H9 (cell line): ENCODE results near the gene CD247. TPM values are rescaled to one million over a fixed set of nuclear protein-coding genes. Genes with fewer than 3 reads are reported as not detected.

Experiments used
- DNase-seq: peaks from one replicate; pipeline ENCODE4 v3.0.0-alpha.2; 2017
- H2AFZ ChIP-seq: one replicate; pipeline ENCODE4 v1.6.1; 2013; ENCODE audit warnings: mild to moderate bottlenecking, low read length, control low read depth, moderate library complexity
- H2AK5ac ChIP-seq: 2 replicates; pipeline ENCODE4 v1.6.1; 2013; ENCODE audit warnings: low read length, control low read depth, mixed read lengths; ENCODE audit not compliant: insufficient read length
- H2BK120ac ChIP-seq: one replicate; pipeline ENCODE4 v1.6.1; 2013; ENCODE audit warnings: low read depth, mild to moderate bottlenecking, low read length, control low read depth, inconsistent platforms; ENCODE audit not compliant: poor library complexity, severe bottlenecking
- H2BK12ac ChIP-seq: 2 replicates; pipeline ENCODE4 v1.6.1; 2013; ENCODE audit warnings: low read length, control low read depth, mixed read lengths, low read depth; ENCODE audit not compliant: insufficient read length
- H2BK15ac ChIP-seq: 2 replicates; pipeline ENCODE4 v1.6.1; 2013; ENCODE audit warnings: low read depth, low read length, control low read depth
- H2BK20ac ChIP-seq: one replicate; pipeline ENCODE4 v1.6.1; 2013; ENCODE audit warnings: low read depth, mild to moderate bottlenecking, low read length, control low read depth, inconsistent platforms; ENCODE audit not compliant: poor library complexity, severe bottlenecking
- H2BK5ac ChIP-seq: 2 replicates; pipeline ENCODE4 v1.6.1; 2013; ENCODE audit warnings: low read length, control low read depth, mixed read lengths; ENCODE audit not compliant: insufficient read length
- H3K14ac ChIP-seq: 2 replicates; pipeline ENCODE4 v1.6.1; 2013; ENCODE audit warnings: low read length, control low read depth; ENCODE audit not compliant: insufficient read depth
- H3K18ac ChIP-seq: 2 replicates; pipeline ENCODE4 v1.6.1; 2013; ENCODE audit warnings: low read depth, mild to moderate bottlenecking, mixed read lengths, low read length, control low read depth; ENCODE audit not compliant: insufficient read length
- H3K23ac ChIP-seq: 2 replicates; pipeline ENCODE4 v1.6.1; 2013; ENCODE audit warnings: low read length, control low read depth, mixed read lengths, low read depth; ENCODE audit not compliant: insufficient read length
- H3K23me2 ChIP-seq: 2 replicates; pipeline ENCODE4 v1.6.1; 2013; ENCODE audit warnings: low read depth, mild to moderate bottlenecking, mixed read lengths, low read length, control low read depth; ENCODE audit not compliant: insufficient read length, poor library complexity, severe bottlenecking
- H3K27ac ChIP-seq: 2 replicates; pipeline ENCODE4 v1.5.1; 2013; ENCODE audit warnings: low read length, control low read depth, mixed read lengths, low read depth; ENCODE audit not compliant: insufficient read length
- H3K27me3 ChIP-seq: 2 replicates; pipeline ENCODE4 v1.6.1; 2013; ENCODE audit warnings: low read length, control low read depth, inconsistent platforms; ENCODE audit not compliant: insufficient read depth
- H3K4ac ChIP-seq: 2 replicates; pipeline ENCODE4 v1.6.1; 2013; ENCODE audit warnings: low read depth, mild to moderate bottlenecking, control low read depth, inconsistent platforms, low read length, moderate library complexity
- H3K4me1 ChIP-seq: 2 replicates; pipeline ENCODE4 v1.6.1; 2013; ENCODE audit warnings: low read length, control low read depth, inconsistent platforms; ENCODE audit not compliant: insufficient read depth
- H3K4me2 ChIP-seq: 2 replicates; pipeline ENCODE4 v1.6.1; 2013; ENCODE audit warnings: low read length, control low read depth, mixed read lengths; ENCODE audit not compliant: insufficient read length, insufficient read depth
- H3K56ac ChIP-seq: 2 replicates; pipeline ENCODE4 v1.6.1; 2013; ENCODE audit warnings: low read depth, mild to moderate bottlenecking, mixed read lengths, low read length, control low read depth; ENCODE audit not compliant: insufficient read length
- H3K79me1 ChIP-seq: 2 replicates; pipeline ENCODE4 v1.6.1; 2013; ENCODE audit warnings: low read depth, mild to moderate bottlenecking, moderate library complexity, low read length, control low read depth, inconsistent platforms; ENCODE audit not compliant: insufficient read depth, poor library complexity, severe bottlenecking
- H3K79me2 ChIP-seq: 2 replicates; pipeline ENCODE4 v1.6.1; 2013; ENCODE audit warnings: low read length, control low read depth, inconsistent platforms; ENCODE audit not compliant: insufficient read depth
- H3K9ac ChIP-seq: 2 replicates; pipeline ENCODE4 v1.6.1; 2013; ENCODE audit warnings: low read length, control low read depth, mixed read lengths; ENCODE audit not compliant: insufficient read length; ENCODE audit errors: extremely low read depth
- H3K9me3 ChIP-seq: one replicate; pipeline ENCODE4 v1.6.1; 2013; ENCODE audit warnings: low read depth, low read length, inconsistent platforms; ENCODE audit not compliant: control insufficient read depth
- H3T11ph ChIP-seq: one replicate; pipeline ENCODE4 v1.6.1; 2013; ENCODE audit warnings: mild to moderate bottlenecking, low read length, control low read depth, inconsistent platforms
- H4K20me1 ChIP-seq: one replicate; pipeline ENCODE4 v1.6.1; 2013; ENCODE audit not compliant: control insufficient read depth, insufficient read length, insufficient read depth
- H4K5ac ChIP-seq: 2 replicates; pipeline ENCODE4 v1.6.1; 2013; ENCODE audit warnings: low read depth, mild to moderate bottlenecking, mixed read lengths, low read length, control low read depth; ENCODE audit not compliant: insufficient read length
- H4K8ac ChIP-seq: replicated peaks from 2 replicates; pipeline ENCODE4 v1.6.1; 2013; ENCODE audit warnings: low read length, control low read depth, mixed read lengths, low read depth; ENCODE audit not compliant: insufficient read length
- H4K91ac ChIP-seq: 2 replicates; pipeline ENCODE4 v1.6.1; 2013; ENCODE audit warnings: low read depth, mild to moderate bottlenecking, moderate library complexity, mixed read lengths, low read length, control low read depth; ENCODE audit not compliant: insufficient read length
- H3K27ac Mint-ChIP-seq, 3 experiments: 2 replicates in 2 of 3; 3 replicates in 1 of 3; pipeline ENCODE4 v1.8.0; 2020 to 2021; ENCODE audit warnings: mixed read lengths in 3 of 3, mild to moderate bottlenecking in 1 of 3, moderate library complexity in 1 of 3
- H3K27me3 Mint-ChIP-seq: 2 replicates; pipeline ENCODE4 v1.8.0; 2021; ENCODE audit warnings: low read depth, mild to moderate bottlenecking, moderate library complexity, mixed read lengths
- H3K36me3 Mint-ChIP-seq, 3 experiments: 2 replicates in 2 of 3; 3 replicates in 1 of 3; pipeline ENCODE4 v1.8.0; 2020 to 2021; ENCODE audit warnings: low read depth in 3 of 3, mixed read lengths in 3 of 3; ENCODE audit not compliant: insufficient read depth in 1 of 3
- H3K4me1 Mint-ChIP-seq, 2 experiments: 2 replicates each; pipeline ENCODE4 v1.8.0; 2020; ENCODE audit warnings: mixed read lengths in 2 of 2
- H3K4me3 Mint-ChIP-seq, 2 experiments: 2 replicates in 1 of 2; 3 replicates in 1 of 2; pipeline ENCODE4 v1.8.0; 2020 to 2021; ENCODE audit warnings: mild to moderate bottlenecking in 2 of 2, mixed read lengths in 2 of 2, moderate library complexity in 1 of 2
- H3K9me3 Mint-ChIP-seq, 2 experiments: 2 replicates in 1 of 2; 3 replicates in 1 of 2; pipeline ENCODE4 v1.8.0; 2020; ENCODE audit warnings: mild to moderate bottlenecking in 2 of 2, mixed read lengths in 2 of 2, moderate library complexity in 1 of 2
- WGBS: extraction: QIAGEN DNeasy Blood & Tissue Kit; methylation state at CpG from one replicate; pipeline ENCODE4 v1.1.7; 2013; ENCODE audit warnings: missing lambda C conversion rate, low lambda C conversion rate, mixed read lengths; ENCODE audit not compliant: insufficient read length; ENCODE audit errors: extremely low coverage; 5-methylcytosine and 5-hydroxymethylcytosine counted together
- total RNA-seq: library from RNA; stranded (reverse); gene quantifications from 2 replicates; pipeline ENCODE4 v1.2.1, GENCODE V29; 2021
- TF ChIP-seq, protein P1 (sequence below): fragments of 200-600 bp; sonication (generic); conservative IDR thresholded peaks from 3 replicates; pipeline ENCODE4 v1.8.0; 2021; ENCODE audit warnings: antibody characterized with exemption, mild to moderate bottlenecking

The CD247 gene
- total RNA-seq, 1 experiment from 2014 or later, result 1.2 TPM

DNA sequence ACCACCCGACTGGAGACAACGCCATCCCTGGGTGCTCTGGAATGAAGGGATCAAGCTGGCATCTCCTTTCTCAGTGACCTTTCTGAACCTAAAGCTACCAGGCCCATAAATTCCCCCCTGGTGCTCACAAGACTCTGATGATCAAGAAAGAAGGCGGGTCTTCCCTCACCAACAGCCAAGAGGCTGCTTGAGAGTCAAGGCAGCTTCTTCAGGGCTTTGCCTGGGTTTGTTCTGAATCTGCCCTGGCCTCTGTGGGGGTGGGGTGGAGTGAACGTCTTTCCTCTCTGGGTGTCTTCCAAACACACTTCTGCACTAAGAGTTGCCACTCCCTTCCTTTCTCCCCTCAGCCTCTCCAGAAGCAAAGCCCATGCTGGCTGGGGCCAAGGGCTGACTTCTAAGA lies 36.1 kb downstream of the CD247 start:
- H3K79me2 ChIP-seq, result no peaks in the 10 kb centered on the region
- no peak overlapping the region for H3K4ac ChIP-seq
- no peaks in the 10 kb centered on the region for H3K27me3 ChIP-seq
- no peaks in the 10 kb centered on the region; a peak in 1 of 7 replicates for H3K36me3 Mint-ChIP-seq
- H3K27ac ChIP-seq, result no peak overlapping the region
- H3K9me3 ChIP-seq, result no peaks in the 10 kb centered on the region
- no peak overlapping the region for H2BK12ac ChIP-seq
- H3K27ac Mint-ChIP-seq, result no peak overlapping the region
- no peak overlapping the region for H3K9ac ChIP-seq
- no peak overlapping the region for H4K8ac ChIP-seq
- no peak overlapping the region for H3T11ph ChIP-seq
- no peak overlapping the region for H2AFZ ChIP-seq
- no peak overlapping the region for H3K4me3 Mint-ChIP-seq
- peaks cover 13 to 27% of the 10 kb centered on the region in 2 experiments for H3K4me1 Mint-ChIP-seq
- no peaks in the 10 kb centered on the region for H4K20me1 ChIP-seq
- no peak overlapping the region for H4K5ac ChIP-seq
- no peaks in the 10 kb centered on the region for H3K4me1 ChIP-seq
- H3K14ac ChIP-seq, result no peak overlapping the region
- H3K56ac ChIP-seq, result no peak overlapping the region
- TF ChIP-seq, protein P1, sequence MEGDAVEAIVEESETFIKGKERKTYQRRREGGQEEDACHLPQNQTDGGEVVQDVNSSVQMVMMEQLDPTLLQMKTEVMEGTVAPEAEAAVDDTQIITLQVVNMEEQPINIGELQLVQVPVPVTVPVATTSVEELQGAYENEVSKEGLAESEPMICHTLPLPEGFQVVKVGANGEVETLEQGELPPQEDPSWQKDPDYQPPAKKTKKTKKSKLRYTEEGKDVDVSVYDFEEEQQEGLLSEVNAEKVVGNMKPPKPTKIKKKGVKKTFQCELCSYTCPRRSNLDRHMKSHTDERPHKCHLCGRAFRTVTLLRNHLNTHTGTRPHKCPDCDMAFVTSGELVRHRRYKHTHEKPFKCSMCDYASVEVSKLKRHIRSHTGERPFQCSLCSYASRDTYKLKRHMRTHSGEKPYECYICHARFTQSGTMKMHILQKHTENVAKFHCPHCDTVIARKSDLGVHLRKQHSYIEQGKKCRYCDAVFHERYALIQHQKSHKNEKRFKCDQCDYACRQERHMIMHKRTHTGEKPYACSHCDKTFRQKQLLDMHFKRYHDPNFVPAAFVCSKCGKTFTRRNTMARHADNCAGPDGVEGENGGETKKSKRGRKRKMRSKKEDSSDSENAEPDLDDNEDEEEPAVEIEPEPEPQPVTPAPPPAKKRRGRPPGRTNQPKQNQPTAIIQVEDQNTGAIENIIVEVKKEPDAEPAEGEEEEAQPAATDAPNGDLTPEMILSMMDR, result no peak
- H3K9me3 Mint-ChIP-seq, result no peaks in the 10 kb centered on the region; a peak in 1 of 5 replicates
- no peak overlapping the region for H3K23ac ChIP-seq
- no peak overlapping the region for H2BK120ac ChIP-seq
- no peak overlapping the region for H2BK20ac ChIP-seq
- DNase-seq, result no peak
- no peaks in the 10 kb centered on the region for H3K23me2 ChIP-seq
- peaks cover 9% of the 10 kb centered on the region for H3K27me3 Mint-ChIP-seq
- H2BK15ac ChIP-seq, result no peak overlapping the region
- no peak overlapping the region for H3K18ac ChIP-seq
- H4K91ac ChIP-seq, result no peak overlapping the region
- no peaks in the 10 kb centered on the region for H3K79me1 ChIP-seq
- no CpG with 5 or more reads among the region's 4 CpGs for WGBS
- H2AK5ac ChIP-seq, result no peak overlapping the region
- H2BK5ac ChIP-seq, result no peak overlapping the region
- H3K4me2 ChIP-seq, result no peak overlapping the region
